Right lobe of liver (tissue), 6 donors: ENCODE results near the gene CNOT3. TPM values are rescaled to one million over a fixed set of nuclear protein-coding genes. Genes with fewer than 3 reads are reported as not detected.
A peak's percentile ranks its signal among the peaks of the same experiment; 100 is the strongest.

Experiments
- ATAC-seq, 4 donors: fragments of 200-7000 bp; cut with Tn5 transposase; one replicate each; pipeline ENCODE4 v1.9.1; 2020; ENCODE audit warnings: mild to moderate bottlenecking in 4 of 4, moderate library complexity in 4 of 4
- DNase-seq, 3 donors: peaks; one replicate each; pipeline ENCODE4 v3.0.0-alpha.2; 2020
- H3K27ac ChIP-seq, 3 donors: fragments of 200-600 bp; one replicate each; pipeline ENCODE4 v1.8.0; 2022
- H3K27me3 ChIP-seq, 2 donors: fragments of 200-600 bp; one replicate each; pipeline ENCODE4 v1.8.0; 2022
- H3K36me3 ChIP-seq, 4 donors: fragments of 200-600 bp; sonication (generic) in 1 of 4; one replicate each; pipeline versions ENCODE4 v1.5.1 to v1.8.0; 2017 to 2022; ENCODE audit warnings: control low read depth in 1 of 4
- H3K4me1 ChIP-seq, 4 donors: fragments of 200-600 bp; sonication (generic) in 1 of 4; one replicate each; pipeline versions ENCODE4 v1.5.1 to v1.8.0; 2017 to 2022; ENCODE audit warnings: control low read depth in 1 of 4
- H3K4me3 ChIP-seq, 3 donors: fragments of 200-600 bp; one replicate each; pipeline ENCODE4 v1.8.0; 2022
- H3K9me3 ChIP-seq, 4 donors: fragments of 200-600 bp; sonication (generic) in 1 of 4; one replicate each; pipeline versions ENCODE4 v1.5.1 to v1.8.0; 2017 to 2022; ENCODE audit warnings: control low read depth in 1 of 4
- CTCF ChIP-seq, 4 donors: fragments of 200-600 bp in 3 of 4; fragments of 450-650 bp in 1 of 4; IDR thresholded peaks; one replicate each; pipeline versions ENCODE4 v1.5.1 to v1.8.0; 2016 to 2022; ENCODE audit warnings: antibody characterized with exemption in 4 of 4, mild to moderate bottlenecking in 2 of 4
- POLR2A ChIP-seq: fragments of 450-650 bp; IDR thresholded peaks from one replicate; pipeline ENCODE4 v1.6.1; 2017; ENCODE audit warnings: antibody characterized with exemption, mild to moderate bottlenecking
- WGBS: methylation state at CpG from one replicate; pipeline ENCODE4 v1.1.6; 2018; ENCODE audit warnings: low coverage, low lambda C conversion rate; ENCODE audit not compliant: insufficient coverage; ENCODE audit errors: missing lambda C conversion rate; 5-methylcytosine and 5-hydroxymethylcytosine counted together
- intact Hi-C, 2 donors: fragments of 100-400 bp; cut with DNase I; formaldehyde crosslinking; loops; one replicate each; pipeline versions ENCODE4 v1.11.2 to v1.14.1; 2022
- total RNA-seq, 6 experiments: library from RNA; depleted of rRNA in 2 of 6; stranded (reverse); fragments of >200 nt in 2 of 6; fragmentation: NEBNext Ultra II Directional in 3 of 6; extraction: Animal tissue kit (Norgen Biotek cat#: 25700) in 3 of 6; gene quantifications; one replicate each; pipeline versions ENCODE4 v1.1.0 to v1.2.4, GENCODE V29; 2016 to 2023
- donor health status: DM: no; HTN: yes; CAD: no.
- donor health status: DM: no; HTN: no; CAD: no.
- donor health status: DM: no; HTN: no; CAD: no.
- donor health status: DM: no; HTN: yes; CAD: no.
- donor health status: DM: no; HTN: yes; CAD: no.

The CNOT3 gene
- total RNA-seq, 6 experiments from 2014 or later, result 7.1 to 21.6 (median 15.5) TPM

GRCh38 chr19:54133312-54133956 is 4.1 kb upstream of the CNOT3 start:
- DNase-seq, result peak in 2 of 3 donors; percentile 45 to 70
- intact Hi-C loops, result no loop called here

DNA sequence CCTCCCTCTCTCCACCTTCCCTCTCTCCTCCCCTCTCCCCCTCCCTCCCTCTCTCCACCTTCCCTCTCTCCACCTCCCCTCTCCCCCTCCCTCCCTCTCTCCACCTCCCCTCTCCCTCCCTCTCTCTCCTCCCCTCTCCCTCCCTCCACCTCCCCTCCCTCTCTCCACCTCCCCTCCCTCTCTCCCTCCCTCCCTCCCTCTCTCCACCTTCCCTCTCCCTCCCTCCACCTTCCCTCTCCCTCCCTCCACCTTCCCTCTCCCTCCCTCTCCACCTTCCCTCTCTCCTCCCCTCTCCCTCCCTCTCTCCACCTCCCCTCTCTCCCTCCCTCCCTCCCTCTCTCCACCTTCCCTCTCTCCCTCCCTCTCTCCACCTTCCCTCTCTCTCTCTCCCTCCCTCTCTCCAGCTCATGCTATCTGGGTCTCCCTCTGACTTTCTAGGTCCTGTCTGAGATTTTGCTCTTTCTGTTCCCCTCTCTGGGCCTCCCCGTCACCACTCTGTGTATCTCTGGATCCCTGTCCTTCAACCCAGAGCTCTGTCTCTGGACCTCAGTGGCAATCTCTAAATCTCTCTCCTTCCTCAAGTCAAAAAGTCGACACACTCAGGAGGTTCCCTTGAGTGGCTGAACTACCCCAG is 3.5 kb upstream of the CNOT3 start:
- Histone ChIP-seq H3K27ac (no peak overlapping the region), H3K27me3 (no peaks in the 10 kb centered on the region), H3K9me3 (no peaks in the 10 kb centered on the region), H3K36me3 (peaks cover 0 to 17% (median 5%) of the 10 kb centered on the region in 4 donors), H3K4me1 (peaks cover 0 to 16% (median 5%) of the 10 kb centered on the region in 4 donors), H3K4me3 (no peak overlapping the region)
- WGBS, result 71% methylated on average over 2 of the region's 2 CpGs
- no peak for TF ChIP-seq CTCF (IDR thresholded peaks at IDR 0.05)
- no peak for TF ChIP-seq POLR2A
- intact Hi-C loops, result no loop called here
- ATAC-seq, result no peak
- no peak for DNase-seq

More at GRCh38 chr19:54133312-54133956, 4.1 kb upstream of the CNOT3 start:
- Histone ChIP-seq H3K27ac (no peak overlapping the region), H3K4me1 (peaks cover 0 to 10% (median 3%) of the 10 kb centered on the region in 4 donors), H3K36me3 (peaks cover 0 to 23% (median 7%) of the 10 kb centered on the region in 4 donors), H3K4me3 (no peak overlapping the region), H3K27me3 (no peaks in the 10 kb centered on the region), H3K9me3 (no peaks in the 10 kb centered on the region)
- WGBS, result 81% methylated on average over 7 of the region's 10 CpGs
- no peak for ATAC-seq
- no peak for TF ChIP-seq CTCF (IDR thresholded peaks at IDR 0.05)
- no peak for TF ChIP-seq POLR2A

GRCh38 chr19:54136086-54136863 is 1.3 kb upstream of the CNOT3 start:
- DNase-seq (no peak), ATAC-seq (peak in 1 of 4 donors; percentile 1)
- Histone ChIP-seq H3K4me3 (peak overlapping the region; percentile 51 to 61 (median 57)), H3K9me3 (no peaks in the 10 kb centered on the region), H3K27me3 (no peaks in the 10 kb centered on the region), H3K4me1 (peaks cover 0 to 22% (median 7%) of the 10 kb centered on the region in 4 donors), H3K27ac (peak overlapping the region in 1 of 3 donors; percentile 25), H3K36me3 (peaks cover 0 to 8% (median 2%) of the 10 kb centered on the region in 4 donors)
- intact Hi-C loops, result no loop called here
- TF ChIP-seq POLR2A (no peak), CTCF (IDR thresholded peaks at IDR 0.05) (no peak)
- 2% methylated on average over 30 of the region's 30 CpGs for WGBS

DNA sequence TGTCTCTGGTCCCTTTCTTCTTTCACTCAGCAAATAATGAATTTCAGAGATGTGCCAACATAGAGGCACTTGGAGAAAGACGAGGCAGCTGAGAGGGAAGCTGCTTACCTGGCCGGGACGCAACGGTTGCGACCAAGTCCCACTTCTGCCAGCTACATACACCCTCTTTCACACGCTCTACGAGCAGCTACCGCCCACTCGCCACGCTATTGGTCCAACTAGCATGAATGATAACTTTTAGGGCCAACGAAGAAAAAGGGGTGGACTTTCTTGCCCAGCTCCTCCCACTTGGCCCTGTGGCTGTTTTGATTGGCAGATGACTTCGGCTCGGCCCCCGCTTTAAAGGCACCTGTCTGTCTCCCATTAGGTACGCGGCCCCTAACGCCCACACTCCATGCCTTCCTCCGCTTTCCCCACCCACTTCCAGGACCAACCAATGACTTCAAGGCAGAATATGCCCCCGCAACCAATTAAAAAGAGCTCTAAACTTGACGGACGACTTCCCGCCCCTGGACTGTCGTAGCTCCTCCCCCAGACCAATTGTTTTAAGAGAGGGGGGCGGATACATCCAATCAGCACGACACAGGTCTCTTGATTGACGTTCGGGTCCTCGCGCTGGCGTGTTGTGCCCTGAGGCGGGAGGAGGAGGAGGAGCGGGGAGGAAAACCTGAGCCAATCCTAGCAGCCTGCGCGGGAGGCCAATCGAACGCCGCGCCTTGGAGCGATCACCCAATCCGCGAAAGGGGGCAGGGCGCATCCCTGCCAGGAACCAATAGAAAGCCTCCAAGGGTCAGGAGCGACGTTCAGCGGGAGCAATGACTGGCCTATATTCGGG is 481 bp upstream of the CNOT3 start:
- ATAC-seq, result peak; percentile 84 to 92 (median 88)
- intact Hi-C loops, result no loop called here
- 0% methylated on average over 30 of the region's 46 CpGs for WGBS
- DNase-seq, result peak; percentile 99 to 100 (median 100)
- Histone ChIP-seq H3K27ac (peak overlapping the region; percentile 83 to 88 (median 84)), H3K4me1 (peaks cover 0 to 22% (median 7%) of the 10 kb centered on the region in 4 donors), H3K9me3 (no peaks in the 10 kb centered on the region), H3K4me3 (peak overlapping the region; percentile 94 to 98 (median 97)), H3K27me3 (no peaks in the 10 kb centered on the region), H3K36me3 (peaks cover 0 to 2% (median 0%) of the 10 kb centered on the region in 4 donors)
- peak; percentile 83 for TF ChIP-seq POLR2A
- no peak for TF ChIP-seq CTCF (IDR thresholded peaks at IDR 0.05)
